ENCODE measurements around the gene FAM53C. TPM values are rescaled to one million over a fixed set of nuclear protein-coding genes. Genes with fewer than 3 reads are reported as not detected.

The FAM53C gene
- total RNA-seq, 2 donors from 2014 or later: 17.8 to 20.0 TPM

DNA sequence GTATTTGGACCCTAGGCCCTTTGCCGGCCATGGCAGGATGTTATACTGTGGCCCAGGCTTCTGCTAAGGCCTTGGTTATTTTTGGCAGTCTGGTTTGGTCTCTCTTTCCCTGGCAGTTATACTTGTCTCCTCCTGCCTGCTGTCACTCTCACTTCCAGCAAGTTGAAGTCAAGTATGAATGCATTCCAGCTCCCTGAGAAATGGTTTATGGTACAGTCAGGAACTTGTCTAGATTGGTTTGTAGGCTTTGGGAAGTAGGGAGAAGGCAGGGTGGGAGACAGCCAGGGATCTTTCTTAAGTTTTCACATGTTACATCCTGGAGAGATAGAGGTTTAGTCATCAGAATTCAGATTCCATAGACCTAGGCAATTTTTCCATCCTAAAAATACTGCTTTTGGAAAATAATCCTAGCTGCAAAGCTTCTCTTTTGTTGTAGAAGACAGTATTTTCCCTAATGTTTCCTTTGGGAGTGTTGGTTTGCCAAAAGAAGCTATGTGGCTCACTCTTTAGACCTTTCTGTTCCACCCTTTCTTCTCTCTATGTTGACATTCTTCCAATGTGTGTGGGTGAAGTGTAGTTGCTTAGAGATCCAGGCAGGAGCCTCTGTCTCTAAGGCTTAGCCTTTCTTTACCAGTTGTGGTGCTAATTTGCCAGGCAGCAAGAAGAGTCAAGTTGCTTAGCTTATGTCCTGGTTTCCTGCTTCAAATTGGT lies 11.9 kb downstream of the FAM53C start:
- ATAC-seq (no peak), DNase-seq (no peak)
- intact Hi-C loops (cut with DNase I): no loop called here

DNA sequence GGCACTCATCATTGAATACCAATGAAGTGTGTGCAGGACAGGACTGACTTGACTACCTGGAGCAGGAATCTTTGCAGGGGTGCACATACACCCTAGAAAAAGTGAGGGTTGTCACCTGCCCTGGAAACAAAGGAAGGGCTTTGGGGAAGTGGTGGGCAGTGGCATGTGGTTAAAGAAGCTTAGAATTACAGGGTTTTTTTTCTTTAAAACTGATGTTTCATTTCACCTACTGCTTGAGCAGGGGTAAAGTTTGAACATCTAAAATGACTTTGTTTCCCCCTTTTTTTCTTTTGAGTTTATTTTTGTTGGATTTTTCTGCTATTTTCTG lies 12.5 kb downstream of the FAM53C start:
- ATAC-seq: no peak
- intact Hi-C loops (cut with DNase I): no loop called here
- no peak for DNase-seq

DNA sequence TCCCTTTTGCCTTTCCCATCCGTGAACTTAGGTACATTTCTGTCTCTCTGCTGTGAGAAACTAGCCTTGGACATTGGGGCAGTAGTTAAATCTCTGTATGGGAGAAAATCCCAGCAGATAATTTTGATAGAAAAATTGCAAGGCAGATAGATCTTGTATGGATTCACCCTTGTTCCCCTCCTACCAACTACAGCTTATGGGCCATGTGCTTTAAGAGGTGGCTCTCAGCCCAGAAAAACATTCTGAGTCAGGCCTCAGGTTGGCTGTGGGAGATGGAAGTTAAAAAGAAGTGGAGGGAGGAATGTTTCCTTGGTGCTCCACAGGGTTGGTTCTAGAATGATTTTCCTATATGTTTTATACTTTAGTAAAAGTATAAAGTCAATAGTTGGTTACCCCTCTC lies 13.0 kb downstream of the FAM53C start:
- no peak for DNase-seq
- ATAC-seq: peak in 1 of 2 donors; percentile 14
- intact Hi-C loops (cut with DNase I): no loop called here

DNA sequence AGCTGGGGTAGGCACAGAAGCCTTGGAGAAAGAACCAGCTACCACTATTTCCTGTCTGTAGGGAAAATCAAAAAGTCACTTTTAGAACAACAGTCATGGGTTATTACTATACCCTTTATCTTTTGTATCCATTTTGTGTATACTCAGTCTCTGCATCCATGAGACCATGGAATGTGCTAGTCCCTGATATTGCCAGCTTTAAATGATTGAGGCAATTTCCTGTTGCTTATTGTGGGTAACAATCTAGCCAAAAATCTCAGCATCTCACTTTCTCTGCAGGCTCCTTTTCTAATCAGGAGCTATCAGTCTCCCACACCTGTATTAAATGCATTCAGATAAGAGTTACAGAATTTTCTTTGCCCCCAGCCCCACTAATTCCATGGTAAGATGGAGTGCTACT lies 13.5 kb downstream of the FAM53C start:
- intact Hi-C loops (cut with DNase I): no loop called here
- ATAC-seq (no peak), DNase-seq (no peak)

DNA sequence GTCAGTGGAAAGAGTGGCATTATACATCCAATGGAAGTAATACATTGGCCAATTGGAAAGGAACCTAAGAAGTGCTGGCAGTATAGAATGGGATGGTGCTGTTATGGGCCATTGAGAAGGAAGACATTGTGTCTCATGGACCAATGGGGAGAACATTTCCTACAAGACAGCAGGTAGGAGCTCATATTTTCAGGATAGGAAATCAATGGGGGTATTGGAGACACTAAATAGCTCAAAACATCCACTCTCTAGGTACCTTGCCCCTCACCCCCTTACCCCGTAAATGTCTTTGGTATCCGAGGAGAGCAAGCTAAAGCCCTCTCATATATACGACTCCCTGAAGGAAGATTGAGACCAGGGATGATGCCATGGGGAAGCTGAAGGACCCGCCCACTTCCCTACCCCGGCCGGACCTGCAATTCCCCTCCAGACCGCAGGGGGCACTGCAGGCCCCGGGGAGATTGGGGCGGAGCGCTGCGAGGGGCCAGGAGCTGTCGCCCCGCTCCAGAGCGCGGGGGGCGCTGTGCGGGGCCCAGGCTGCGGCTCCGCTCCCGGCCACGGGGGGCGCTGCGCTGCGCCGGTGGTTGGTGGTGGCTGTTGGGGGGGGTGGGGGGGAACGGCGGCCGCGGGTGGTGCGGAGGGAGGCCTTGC lies 14.1 kb downstream of the FAM53C start, which contains the start of gene KDM3B:
Gene KDM3B (plus strand): TSS at position 615 of the 651 bp plus-strand sequence. CDS start 111 bp downstream, outside the sequence.
- DNase-seq: peak; percentile 84
- ATAC-seq: peak; percentile 79 to 90
- intact Hi-C loops (cut with DNase I): no loop called here

DNA sequence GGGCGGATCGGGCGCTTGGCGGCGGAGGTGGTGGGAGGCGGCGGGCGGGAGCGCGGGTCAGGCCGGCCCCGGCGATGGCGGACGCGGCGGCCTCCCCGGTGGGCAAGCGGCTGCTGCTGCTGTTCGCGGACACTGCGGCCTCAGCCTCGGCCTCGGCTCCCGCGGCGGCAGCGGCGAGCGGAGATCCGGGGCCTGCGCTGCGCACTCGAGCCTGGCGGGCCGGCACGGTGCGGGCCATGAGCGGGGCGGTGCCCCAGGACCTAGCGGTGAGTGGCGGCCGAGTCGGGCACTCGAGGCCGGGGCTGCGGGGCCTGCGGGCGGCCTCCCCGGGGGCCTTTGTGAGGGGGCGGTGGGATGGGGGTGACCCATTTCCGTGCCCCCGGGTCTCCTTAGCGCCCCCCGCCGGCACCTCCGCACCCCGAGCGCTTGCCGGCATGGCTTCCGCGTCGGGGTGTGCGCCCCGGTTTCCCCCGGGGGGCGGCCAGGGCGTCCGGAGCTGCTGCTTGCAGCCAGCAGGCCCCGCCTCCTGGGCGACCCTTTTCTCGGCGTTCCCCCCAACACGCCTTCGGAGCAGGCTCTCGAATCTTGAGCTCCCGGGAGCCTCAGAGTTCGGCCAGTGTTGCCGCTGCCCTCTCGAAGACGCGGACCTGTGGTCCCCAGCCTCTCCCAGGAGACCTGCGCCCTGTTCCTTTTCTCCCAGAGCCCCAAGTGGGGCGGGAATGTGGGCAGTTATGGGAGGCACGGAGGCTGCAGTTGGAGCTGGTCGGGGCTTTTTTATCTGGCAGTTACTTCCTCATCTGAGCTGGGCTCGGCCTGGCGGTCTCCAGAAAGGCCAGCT lies 14.9 kb downstream of the FAM53C start:
- peak; percentile 70 for DNase-seq
- ATAC-seq: peak; percentile 69 to 72
- intact Hi-C loops (cut with DNase I): no loop called here

DNA sequence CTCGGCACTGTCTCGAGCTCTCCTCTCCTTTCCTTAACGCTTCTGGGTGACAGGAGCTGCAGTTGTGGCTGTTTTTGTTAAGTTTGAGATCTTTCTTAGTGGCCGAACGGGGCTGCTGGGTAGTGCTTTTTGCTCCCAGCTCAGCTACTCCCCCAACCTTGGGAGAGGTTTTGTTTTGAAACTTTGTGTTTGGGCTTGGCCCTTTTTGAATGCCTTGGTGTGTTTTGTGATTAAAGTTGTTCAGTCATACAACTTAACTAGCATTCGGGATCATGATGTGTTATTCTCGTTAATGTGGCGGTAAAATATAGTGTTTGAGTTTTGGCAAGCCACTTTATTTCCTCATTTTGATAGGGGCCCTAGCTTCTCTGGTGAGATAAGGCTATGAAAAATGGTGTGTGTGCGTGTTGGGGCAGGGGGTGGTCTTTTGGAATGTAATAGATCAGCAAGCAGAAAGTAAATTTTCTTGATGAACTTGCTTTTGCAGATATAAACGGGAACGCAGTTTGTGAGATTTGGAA lies 15.6 kb downstream of the FAM53C start:
- intact Hi-C loops (cut with DNase I): no loop called here
- ATAC-seq: no peak
- no peak for DNase-seq

DNA sequence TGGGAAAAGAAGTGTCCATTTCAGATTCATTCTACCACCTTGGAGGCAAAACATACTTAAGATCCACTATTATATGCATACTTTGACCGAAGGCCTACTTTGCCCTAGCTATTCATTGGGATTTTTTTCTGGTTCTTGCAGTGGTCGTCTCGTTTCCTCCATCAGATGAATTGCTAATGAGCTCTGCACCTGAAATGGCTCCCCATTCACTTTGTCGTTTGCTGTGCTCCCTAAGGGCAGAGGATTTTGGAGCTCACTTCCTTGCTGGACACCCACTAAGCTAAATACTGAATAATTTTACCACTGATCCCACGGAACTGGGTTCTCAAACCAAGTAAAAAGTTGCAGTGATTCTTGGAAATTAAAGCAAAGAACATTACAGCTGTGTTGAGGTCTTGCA lies 16.3 kb downstream of the FAM53C start:
- no peak for ATAC-seq
- intact Hi-C loops (cut with DNase I): no loop called here

DNA sequence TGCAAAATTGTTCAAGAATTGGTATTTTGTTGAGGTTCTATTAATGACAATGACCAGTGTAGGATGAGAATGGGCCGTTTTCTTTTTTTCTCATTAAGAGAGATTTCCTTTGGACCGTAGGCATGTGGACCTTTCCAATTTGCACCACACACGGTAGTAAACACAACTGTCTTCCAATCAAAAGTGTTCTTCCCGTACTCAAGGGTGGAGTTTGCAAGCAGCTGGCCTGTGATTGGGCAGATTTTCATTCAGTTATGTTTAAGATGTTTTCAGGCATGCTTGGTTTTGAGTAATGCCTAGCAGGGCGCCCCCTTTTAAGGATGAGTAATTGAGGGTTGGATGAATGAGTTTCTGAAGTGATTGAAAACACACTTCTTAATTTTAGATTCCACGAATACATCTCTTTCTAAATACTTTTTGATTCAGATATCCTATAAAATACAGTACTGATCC lies 16.9 kb downstream of the FAM53C start:
- ATAC-seq (peak in 1 of 2 donors; percentile 31), DNase-seq (peak; percentile 35)
- intact Hi-C loops (cut with DNase I): no loop called here

More for the DNA sequence above, 16.3 kb downstream of the FAM53C start:
- no peak for DNase-seq

DNA sequence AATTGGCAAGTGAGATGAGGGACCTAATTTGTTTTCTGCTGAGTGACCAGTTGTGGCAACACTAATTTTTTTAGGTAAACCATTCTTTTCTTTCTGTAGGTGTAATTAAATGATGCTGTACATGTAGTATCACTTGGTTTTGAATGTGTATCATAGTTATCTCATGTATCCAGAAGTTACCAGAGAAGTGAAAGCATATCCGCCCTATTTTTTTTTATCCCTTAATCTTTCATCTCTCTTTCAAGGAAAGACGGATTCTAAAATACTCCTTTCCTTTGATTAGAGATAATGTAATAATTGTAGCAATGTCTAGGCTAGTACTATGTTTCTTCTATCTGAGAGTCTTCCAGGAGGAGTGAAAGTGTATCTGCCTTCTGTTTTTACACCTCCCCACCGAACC lies 21.6 kb downstream of the FAM53C start:
- intact Hi-C loops (cut with DNase I): no loop called here
- DNase-seq: no peak
- no peak for ATAC-seq

DNA sequence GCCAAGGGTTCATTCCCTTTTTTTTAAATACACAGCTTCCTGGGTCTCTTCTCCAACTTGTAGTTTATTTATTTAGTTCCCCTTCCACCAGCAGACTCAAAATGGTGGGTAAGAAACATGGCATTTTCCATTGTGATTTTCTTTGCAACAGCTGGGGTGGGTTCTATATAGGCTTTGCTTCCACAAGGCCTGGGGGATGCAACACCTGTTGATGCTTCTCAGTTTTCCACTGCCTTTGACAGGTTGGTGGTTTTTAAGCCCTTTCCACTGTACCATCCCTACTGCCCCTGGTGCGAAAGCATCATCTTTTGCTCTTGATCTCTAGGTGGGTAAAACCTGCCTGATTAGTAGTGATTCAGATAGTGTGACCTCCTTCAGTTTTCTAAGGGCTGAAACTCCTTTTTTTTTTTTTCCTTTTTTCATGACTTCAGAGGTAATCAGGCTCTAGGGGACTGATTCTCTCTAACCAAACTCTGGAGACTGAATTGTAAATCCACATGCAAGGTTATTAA lies 22.9 kb downstream of the FAM53C start:
- ATAC-seq (no peak), DNase-seq (no peak)
- intact Hi-C loops (cut with DNase I): no loop called here

DNA sequence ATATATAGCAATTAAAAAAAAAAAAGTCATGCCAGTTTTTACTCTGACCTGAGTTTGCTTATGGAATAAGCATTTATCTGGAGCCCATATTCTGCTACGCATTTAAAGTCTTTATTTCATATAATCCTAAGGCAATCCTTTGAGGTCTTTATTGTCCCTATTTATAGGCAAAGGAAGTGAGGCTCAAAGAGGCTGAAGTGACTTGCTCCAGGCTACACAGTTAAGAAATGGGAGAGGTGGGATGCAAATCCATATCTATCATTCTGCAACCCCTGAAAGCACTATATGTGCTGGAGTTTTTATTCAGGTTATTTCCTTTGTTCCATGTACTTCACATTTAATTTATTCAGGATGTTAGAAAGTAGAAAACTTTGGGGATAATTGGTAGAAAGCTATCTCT lies 26.5 kb downstream of the FAM53C start:
- DNase-seq (no peak), ATAC-seq (no peak)
- intact Hi-C loops (cut with DNase I): no loop called here

DNA sequence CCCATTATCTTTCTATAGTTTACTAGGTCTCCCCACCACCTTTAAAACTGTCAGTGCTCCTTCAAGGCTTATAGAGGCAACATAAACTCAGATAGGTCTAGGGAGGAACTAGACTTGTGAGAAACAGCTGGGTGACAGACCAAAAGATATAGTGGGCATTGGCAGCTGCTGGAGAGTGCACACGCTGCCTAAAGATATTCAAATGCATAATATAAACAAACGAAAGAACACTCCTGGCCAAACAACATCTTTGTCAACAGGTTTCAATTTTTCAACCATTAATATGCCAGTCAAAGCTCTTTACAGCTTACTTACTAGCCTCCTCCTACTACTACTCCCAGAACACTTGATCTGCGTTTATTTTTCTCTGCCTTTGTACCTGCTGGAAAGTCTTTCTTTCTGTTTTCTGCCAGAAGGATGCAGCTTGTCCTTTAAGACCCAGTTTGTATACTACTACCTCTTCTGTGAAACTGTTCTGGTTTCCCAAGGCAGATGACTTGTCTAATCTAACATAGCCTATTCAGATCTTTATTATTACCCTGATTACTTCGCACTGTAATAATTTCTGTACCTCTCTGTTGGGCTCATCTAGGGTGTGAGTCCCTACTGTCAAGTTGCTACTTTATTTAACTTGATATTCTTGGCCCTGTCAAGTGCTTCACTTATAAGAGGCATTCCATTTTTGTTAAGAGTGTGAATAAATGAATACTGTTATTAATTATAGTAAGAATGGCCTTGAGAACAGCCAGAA lies 28.7 kb downstream of the FAM53C start:
- ATAC-seq: peak in 1 of 2 donors; percentile 14
- DNase-seq: no peak
- intact Hi-C loops (cut with DNase I): no loop called here

DNA sequence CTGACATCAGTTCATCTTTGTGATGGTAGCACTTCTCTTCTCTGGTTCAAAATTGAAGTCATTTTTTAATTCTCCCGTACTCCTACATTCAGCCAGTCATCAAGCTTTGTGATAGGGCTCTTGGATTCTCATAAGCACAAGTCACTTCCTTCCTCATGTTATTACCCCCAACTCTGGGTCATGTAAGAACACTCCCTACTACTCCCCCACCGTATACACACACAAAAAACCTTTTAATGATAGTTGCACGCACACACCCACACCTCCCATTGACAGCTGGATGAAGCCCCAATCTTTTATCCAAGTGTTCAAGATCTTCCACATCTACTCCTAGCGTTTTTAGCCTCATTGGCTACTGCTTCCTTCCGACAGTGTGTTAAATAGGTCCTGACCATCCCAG lies 31.2 kb downstream of the FAM53C start:
- DNase-seq: no peak
- intact Hi-C loops (cut with DNase I): no loop called here
- ATAC-seq: peak; percentile 13 to 37

DNA sequence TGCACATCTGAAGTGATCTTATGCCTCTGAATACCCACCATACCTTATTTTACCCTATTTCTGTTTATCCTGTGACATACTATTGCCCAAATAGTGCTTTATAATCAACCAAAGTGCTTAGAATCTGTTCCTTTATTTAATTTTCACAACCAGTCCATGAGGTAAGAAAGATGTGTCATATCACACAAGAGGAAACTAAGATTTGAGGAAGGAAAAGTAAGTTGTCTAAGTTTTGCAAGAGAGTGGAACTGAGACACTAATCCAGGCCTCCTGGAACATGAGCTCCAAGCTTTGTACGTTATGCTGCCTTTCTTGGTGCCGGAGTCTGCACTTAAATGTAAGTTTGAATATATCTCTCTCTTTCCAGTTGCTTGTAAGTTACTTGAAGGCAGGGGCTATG lies 31.6 kb downstream of the FAM53C start:
- ATAC-seq (peak; percentile 39 to 41), DNase-seq (no peak)
- intact Hi-C loops (cut with DNase I): no loop called here

DNA sequence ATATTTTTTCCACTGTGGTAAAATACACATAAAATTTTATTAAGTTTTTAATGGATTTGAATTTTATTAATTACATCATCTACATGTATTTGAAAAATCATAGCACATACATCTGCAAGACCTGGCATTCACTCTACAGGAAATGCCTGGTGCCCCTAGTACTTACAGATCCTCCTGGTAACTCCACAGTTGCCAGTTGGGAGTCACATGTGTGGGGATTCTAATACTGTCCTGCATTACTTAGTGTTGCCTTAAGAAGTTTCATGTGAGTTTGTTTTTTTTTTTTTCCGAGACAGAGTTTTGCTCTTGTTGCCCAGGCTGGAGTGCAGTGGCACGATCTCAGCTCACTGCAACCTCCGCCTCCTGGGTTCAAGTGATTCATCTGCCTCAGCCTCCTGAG lies 32.5 kb downstream of the FAM53C start:
- ATAC-seq: peak in 1 of 2 donors; percentile 52

DNA sequence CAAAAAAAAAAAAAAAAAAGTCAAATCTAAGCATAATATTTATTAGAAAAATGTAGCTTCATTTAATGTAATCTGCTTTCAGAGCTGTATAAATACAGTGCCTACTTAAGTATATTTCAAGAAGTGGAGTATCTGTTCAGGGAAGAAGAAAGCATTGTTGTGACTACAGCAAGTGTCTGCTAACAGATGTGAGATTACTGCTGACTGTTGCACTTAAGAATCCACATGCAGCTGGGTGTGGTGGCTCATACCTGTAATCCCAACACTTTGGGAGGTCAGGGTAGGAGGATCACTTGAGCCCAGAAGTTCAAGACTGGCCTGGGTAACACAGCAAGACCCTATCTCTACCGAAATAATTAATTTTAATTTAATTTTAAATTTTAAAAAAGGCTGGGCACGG lies 33.4 kb downstream of the FAM53C start:
- intact Hi-C loops (cut with DNase I): no loop called here
- DNase-seq (no peak), ATAC-seq (no peak)

More for the DNA sequence above, 32.5 kb downstream of the FAM53C start:
- DNase-seq: no peak
- intact Hi-C loops (cut with DNase I): no loop called here

DNA sequence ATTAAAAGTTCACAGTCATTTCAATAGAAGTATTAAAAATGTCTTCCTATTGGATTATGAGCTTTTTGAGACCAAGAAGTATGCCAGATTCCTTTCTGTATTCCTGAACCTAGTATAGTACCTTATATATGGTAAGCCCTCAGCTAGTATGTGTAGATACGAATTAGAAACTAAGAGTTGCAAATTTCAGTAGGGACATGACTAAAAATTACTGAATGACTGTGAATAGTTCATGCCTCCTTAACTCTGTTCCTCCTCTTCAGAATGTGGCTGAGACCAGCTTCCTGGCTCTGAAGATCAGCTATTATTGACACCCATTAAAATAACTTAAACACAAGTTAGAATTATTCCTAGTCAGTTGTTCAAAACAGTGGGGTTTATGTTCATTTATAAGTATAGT lies 34.2 kb downstream of the FAM53C start:
- no peak for DNase-seq
- ATAC-seq: no peak
- intact Hi-C loops (cut with DNase I): no loop called here

DNA sequence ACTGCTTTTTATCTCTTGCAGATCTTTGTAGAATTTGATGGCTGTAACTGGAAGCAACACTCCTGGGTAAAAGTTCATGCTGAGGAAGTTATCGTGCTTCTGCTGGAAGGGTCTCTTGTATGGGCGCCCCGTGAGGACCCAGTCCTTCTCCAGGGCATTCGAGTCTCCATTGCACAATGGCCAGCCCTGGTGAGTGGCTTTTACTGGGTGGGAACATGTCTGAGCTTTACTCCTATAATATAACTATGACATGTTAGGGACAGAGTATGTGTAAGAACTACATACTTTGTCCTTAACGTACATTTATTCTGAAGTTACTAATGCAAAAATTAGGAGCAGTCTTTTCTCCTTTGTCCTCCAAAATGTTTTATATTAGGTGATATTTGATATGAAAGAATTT lies 34.6 kb downstream of the FAM53C start:
- intact Hi-C loops (cut with DNase I): no loop called here
- no peak for ATAC-seq
- DNase-seq: no peak
